Activated CD4-positive, alpha-beta T cell treated with anti-CD3 and anti-CD28 coated beads for 4 hours (primary cell): ENCODE data around the gene CCDC148.

ENCODE experiments used
- DNase-seq, 2 donors: peaks; one replicate each; pipeline ENCODE4 v3.0.0-alpha.2; 2020

CCDC148 gene

DNA sequence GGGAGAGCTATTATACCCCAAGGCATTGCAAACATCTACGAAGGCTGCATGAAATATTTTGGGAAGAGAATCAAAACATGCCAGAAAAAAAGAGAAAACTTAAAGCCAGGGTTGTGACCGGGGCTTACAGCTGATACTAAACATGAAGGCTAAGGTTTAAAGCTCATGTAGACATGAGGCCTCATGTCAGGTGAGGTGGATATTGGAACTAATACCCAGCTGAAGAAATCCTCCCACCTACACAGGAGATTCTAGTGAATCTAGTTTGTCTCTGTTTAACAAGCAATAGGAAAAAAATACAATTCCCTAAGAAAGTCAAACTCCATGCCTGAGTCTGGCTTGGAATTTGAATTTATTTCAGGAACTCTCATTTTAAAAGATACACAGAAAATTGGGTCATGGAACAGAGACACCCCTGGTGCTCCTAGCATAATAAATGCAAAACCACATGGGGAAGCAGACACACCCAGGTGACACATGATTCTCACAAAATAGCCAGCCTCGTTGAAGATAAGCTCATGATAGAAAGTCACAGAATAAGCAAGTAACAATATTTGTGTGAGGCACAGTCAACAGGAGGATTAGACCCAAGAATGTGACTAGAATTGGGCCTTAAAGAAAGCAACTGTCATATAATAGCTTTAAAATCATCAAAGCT, 312.7 kb downstream of the CCDC148 start:
- no peak for DNase-seq

DNA sequence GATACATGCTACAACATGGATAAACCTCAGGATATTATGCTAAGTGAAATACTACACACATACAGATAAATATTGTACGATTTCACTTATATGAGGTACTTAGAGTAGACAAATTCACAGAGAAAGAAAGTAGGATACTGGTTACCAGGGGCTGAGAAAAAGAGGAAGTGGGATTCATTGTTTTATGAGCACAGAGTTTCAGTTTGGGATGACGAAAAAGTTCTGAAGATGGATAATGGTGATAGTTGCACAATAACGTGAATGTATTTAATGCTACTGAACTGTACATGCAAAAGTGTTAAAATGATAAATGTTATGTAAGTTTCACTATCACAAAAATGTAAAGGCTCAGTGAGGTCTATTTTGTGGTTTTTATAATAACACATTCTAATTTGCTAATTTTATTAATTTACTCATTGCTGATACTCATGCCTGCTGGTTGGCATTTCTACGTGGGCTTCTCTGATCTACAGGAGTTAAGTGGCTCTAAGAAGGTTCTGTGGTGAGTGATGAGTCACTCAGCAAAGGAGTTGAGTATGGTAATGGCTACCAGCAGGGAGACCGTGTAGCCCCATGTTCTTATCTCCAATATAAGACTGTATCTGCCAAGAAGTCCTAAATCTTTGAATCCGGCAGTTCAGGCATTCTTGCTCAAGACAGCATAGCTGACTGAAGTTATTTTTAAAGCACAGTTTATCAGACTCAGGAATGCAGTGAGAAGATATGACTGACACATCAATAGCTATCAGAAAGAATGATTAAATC, 313.8 kb downstream of the CCDC148 start:
- no peak for DNase-seq

DNA sequence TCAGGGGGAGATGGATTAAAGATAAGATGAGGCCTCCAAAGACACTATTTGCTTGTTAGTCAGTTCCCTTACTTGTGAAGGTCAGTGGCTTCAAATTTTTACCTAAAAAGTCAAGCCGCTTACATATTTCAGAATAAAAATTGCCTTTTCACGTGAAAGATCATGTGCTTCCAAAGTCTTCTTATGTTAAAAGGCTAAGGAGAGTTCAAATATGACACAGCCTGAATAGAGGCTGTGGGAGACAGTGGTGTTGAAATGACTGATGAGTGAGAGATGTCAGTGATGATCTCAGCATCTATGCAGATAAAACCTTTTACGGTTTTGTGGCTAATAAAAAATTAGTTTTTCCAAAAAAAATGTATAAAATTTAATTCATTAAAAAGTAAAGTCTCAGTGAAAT, 314.4 kb downstream of the CCDC148 start:
- no peak for DNase-seq

DNA sequence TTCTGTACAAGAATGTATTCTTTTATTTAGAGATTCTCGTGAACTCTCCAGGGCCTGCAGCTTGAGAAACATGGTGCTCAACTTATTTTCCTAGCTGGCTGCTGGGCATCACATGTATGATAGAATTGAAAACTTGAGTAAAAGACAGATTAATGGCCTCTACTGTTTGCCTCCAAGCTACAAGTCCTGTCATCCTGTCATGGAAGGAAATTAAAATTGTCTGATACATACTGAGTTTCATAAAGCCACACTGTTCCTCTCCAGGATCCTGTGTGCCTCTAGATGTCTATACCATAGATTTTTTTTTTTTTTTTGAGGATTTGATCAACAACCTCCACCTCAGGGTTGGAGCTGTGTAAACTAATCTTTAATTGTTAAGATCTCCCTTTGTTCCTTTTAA, 316.4 kb downstream of the CCDC148 start:
- DNase-seq: no peak

DNA sequence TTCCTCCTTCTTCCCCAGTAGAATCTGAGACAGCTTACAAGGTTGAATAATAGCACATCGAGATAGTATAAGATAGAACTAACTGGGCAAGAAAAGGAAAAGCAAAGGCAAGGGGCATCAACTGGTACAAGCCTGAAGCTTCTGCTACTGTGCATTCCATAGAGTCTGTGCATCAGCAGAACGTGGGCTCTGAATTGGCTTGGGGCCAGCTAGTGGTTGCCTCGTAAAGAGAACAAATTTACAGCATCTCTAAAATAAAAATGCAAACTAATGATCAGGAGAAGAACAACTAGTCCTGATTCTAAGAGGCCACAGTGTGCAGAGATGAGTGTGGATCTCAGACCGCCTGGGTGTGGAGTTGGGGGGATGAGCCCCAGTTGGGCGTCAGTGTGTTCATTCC, 318.3 kb downstream of the CCDC148 start:
- no peak for DNase-seq

DNA sequence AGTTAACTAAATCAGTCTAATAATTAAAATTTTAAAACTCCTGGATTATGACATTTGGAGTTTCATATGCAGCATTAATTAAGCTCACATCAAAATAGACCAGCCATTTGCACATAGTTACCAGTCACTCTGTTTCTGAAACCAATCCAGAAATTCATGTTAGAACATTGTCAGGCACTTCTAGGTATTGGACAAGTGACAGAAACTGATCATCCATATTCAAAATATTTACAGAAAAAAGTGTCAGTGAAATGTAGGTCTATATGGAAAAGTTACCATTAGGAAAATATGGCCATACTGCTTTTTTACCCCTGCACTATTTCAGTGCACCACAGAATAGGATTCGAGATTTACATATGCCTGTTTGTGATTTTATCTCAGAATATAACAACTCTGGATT, 321.5 kb downstream of the CCDC148 start:
- no peak for DNase-seq

DNA sequence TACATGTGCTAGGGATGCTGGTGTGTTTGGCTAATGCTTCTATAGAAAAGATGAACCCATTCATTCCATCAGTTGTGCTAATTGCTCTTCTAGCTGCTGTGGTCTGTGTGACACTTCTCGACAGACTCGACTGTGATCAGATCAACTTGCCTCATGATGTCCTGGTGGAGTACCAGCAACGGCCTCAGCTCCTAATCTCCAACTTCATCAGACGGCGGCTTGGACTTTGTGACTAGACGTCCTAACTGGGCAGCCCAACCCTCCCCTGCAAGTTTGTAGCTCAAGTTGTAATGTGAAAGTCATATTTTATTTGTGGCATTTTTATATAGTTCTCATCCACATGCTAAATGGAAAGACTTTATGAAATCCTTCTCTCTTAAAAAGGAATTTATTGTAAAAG, 321.9 kb downstream of the CCDC148 start:
- no peak for DNase-seq

DNA sequence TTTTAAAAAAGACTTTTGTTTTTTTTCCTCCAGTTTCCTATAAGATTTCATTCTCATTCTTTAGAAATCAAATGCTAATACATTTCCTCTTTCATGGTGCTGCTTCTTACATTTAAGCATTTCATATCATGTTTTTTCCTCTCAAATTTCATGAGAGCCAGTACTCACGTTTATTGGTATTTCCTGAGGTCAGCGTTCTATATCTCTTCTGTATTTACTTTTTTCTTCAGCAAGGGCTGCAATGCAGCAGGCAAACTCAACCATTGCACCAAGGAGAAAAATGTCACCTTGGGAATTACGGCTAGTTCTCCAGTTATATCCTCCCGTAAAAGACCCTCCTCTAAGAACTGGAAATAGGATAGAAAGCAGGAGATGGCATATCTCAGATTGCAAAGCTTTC, 322.5 kb downstream of the CCDC148 start:
- DNase-seq: no peak

DNA sequence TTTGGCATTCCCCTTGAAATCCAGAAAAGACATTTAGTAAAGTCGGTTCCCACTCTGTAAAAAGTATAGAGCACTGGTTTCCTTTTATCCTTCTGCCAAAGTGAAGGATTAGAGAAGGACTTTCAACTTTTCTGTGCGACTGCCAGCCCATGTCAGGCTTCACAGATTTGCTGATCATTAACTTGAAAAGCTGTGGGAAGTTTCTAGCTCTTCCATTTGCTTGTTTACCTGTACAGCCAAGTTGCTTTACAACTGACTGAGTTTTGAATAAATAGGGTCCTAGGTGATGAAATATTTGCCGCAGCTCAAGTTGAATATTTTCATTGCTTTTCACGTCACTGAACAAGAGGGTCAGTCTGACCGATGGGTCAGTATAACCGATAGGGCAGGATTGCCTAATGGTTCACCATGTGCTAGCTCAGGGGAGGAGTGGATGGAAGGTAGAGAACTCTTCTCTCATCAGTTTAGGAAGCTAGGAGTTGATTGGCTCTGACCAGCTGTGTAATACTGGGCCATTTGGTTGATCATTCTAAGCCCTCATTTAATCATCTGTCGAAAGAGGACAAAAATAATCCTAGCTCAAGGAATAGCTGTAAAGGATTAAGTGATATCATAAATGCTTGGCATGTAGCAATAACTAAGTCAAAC, 324.5 kb downstream of the CCDC148 start:
- no peak for DNase-seq

DNA sequence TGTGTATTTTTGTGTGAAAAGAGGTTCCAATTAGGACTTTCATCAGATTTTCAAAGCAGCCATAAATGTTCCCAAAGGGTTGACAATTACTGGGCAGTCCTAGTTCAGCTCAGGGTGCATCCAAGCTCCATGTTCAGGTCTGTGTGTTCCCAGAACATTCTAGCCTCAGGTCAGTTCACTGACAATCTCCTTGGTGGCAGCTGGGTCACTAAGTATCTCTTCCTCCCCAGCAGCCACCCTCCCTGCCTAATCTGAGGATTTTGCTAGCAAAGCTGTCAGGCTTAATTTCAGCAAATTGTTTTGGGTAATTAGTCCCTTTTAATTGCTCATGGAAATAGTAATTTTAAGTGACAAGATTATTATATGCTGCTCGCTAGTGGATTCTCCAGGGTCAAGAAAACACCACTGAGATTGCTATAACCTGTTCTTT, 325.1 kb downstream of the CCDC148 start:
- DNase-seq: no peak

DNA sequence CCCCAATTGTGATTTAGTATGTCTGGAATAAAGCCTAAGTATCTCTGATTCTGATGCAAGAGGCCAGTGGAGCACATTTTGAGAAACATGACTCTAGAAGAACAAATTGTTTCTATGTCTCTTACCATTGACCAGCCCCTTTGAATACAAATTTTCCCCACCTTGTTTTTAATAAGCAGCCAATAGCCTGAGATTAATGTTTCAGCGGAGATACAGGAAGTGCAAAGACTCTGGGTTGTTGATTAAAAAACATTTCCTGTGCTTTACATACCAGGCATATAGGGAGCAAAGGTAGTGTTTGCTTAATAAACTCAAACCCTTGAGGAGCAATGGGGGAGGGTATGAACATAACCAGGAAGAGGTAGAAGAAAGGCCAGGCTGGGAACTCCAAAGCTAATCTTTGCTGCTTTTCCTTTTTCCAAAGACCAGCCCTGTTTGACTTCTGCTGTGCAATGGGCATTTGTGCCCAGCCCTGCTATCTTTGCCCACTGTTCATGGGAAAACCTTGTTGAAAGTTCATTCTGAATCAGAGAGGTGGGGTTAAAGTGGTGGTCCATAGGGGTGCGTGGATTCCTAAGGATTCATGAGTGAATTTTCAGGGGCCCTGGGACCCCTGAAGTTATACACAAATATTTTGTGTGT, 325.6 kb downstream of the CCDC148 start:
- no peak for DNase-seq

DNA sequence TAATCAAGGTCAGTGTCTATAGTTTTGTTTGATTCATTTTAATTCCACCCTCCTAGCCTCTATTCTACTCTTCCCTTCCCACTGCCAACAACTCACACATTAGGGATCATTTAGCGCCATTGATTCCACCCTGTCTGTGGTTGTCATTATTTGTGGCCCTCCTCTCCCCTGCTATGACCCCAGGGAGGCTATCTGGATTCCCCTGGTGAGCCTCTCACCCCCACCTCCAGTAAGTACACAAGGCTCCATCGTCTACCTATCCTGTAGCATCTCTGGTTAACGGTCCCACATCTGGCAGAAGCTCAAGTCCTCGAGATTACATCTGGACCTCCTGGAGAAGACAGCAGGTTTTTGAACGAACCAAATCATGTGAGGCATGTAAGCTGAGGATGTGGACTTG, 327.5 kb downstream of the CCDC148 start:
- no peak for DNase-seq

DNA sequence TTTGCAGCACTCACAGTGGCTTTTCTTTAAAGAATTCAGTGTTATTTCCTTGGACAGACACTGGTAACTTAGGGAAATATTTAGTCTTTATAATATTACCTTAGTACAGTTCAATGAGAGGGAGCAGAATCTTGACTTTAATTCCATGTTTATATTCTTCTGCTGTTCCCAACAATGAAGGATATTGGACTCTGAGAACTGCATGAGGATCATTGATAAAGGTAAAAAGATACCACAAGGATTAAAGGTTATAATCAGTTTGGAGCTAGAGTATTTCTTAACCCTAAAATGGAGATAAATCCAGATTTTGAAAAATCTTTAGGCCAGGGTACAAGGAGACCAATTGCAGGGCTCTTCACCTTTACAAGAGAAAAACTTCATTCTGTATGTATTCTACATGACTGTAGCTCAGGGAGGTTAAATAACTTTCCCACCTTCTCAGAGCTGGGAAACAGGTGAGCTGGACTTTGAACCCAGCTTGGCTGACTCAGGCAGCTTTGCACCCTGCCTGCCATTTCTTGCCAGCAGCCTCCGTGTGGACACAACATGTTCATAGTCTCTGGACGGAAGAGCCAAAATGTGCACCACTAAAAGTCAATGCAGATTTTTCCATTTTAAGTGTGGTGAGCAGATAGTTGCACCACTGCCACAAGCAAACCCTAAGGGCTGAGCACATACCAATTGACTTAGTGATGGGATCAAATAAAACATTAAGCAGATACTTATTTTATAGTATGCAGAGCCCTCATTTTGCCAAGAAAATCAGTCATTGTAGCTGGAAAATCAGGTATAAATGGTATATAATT, 328.2 kb downstream of the CCDC148 start:
- DNase-seq: no peak

DNA sequence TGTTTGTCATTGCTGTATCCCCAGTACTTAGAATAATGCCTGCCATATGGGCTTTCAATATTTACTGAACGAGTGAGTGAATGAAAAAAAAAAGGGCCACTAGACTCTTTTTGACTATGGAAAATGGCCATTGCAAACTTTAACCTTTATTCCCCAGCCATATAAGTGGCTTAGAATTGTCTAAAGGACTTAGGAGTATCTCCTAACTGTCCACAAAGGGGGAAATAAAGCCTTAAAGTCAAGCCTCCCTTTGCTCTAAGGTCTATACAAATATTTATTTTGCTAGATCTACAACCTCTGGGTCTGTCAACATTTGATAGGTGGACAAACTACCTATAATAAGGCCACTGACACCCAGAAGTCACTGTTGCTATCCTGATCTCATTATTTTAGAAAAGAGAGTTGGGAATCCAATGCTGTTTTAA, 329.2 kb downstream of the CCDC148 start:
- DNase-seq: no peak

DNA sequence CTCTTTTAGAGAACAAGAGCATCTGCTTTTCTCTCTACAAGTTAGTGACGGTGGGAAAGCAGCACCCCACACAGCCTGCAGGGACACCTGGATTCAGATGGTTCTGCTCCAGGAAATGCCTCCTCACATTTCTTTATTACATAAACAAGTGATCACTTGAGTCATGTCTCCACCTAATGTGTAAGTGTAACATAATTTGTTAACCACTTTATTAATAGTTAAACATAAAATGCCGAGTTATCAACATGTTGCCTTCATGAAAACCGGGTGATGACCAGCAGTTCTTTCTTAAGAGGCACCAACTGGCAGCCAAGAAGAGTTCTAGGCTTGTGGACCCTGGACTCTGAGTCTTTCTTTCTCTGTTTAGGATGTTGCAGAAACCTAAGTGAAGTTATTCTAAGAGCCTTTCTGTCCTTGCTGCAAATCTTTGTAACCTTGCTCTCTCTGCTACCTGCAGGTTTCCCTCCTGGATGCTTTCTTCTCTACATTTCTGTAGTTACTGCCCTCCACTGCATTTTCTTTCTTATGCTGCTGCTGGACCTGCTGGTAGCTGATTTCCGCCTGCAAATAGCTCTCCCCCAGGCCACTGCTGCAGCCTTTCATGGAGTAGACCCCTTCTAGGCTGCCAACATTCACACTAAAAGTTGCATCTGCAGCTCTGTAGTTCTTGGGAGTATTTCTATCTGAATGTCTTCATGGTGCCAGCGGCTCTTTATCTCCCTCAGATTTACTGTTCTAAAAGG, 330.6 kb downstream of the CCDC148 start:
- DNase-seq: no peak

DNA sequence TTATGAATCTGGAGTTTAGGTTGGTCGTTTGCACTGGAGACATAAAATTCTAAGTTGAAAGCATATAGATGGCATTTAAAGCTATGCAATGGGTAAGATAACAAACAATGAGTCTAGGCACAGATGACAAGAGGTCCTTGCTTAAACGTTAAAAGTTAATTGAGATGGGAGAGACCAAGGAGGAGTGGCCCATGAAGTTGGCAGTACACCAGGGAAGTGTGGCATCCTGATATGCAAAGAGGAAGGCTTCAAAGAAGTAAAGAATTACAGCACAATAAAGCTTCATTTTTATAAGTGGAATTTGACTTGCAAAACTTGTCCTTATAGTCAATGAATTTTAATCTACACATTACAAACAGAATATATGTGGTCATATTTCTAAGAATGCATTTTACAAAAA, 331.7 kb downstream of the CCDC148 start:
- DNase-seq: no peak
